GM12874 (cell line): ENCODE data around the gene UCK2.

Experiments
- CTCF ChIP-seq: IDR thresholded peaks from 2 replicates; pipeline ENCODE4 v1.5.1; 2011; ENCODE audit warnings: low read depth, mild to moderate bottlenecking, control low read depth, low read length, moderate library complexity; ENCODE audit not compliant: insufficient read depth

Gene UCK2

GRCh38 chr1:165893507-165893906 lies 66.1 kb downstream of the UCK2 start:
- no peak for TF ChIP-seq CTCF

GRCh38 chr1:165894591-165894990 lies 67.2 kb downstream of the UCK2 start:
- TF ChIP-seq CTCF: no peak

DNA sequence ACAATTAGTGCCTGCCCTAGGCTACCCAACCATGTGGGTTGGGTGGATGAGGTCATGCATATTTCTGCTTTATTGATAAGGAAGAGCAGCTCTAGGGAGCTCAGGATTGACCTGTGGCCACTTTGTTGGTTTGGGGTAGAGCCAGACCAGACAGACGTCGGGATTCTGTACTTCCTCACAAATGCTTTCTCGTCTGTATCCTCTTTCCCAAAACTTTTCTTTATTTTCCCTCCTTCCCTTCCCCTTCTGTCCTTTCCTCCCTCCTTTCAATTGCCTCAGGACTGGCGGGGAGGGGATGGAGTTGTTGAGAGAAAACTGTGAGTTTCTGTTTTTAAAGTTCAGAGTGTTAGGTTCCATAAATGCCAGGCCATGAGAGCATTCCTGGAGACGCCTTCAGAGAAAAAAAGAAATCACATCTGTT lies 68.0 kb downstream of the UCK2 start:
- TF ChIP-seq CTCF: no peak

DNA sequence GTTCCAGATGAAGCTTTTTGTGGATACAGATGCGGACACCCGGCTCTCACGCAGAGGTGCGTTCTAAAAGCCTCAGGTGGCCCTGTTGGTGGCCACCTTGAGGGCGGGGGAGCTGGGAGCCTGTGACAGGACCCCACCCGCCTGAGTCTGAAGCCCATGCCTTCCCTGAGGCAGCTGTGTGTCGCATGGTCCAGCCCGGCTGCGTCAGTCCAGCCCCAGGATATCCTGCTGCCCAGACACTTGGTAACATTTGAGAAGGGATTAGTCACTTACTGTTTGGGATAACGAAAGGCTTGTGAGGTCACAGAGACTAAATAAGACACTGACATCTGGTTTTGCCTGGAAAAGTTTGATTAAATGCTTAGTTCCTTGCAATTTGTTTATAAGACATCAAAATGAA lies 68.9 kb downstream of the UCK2 start:
- no peak for TF ChIP-seq CTCF

DNA sequence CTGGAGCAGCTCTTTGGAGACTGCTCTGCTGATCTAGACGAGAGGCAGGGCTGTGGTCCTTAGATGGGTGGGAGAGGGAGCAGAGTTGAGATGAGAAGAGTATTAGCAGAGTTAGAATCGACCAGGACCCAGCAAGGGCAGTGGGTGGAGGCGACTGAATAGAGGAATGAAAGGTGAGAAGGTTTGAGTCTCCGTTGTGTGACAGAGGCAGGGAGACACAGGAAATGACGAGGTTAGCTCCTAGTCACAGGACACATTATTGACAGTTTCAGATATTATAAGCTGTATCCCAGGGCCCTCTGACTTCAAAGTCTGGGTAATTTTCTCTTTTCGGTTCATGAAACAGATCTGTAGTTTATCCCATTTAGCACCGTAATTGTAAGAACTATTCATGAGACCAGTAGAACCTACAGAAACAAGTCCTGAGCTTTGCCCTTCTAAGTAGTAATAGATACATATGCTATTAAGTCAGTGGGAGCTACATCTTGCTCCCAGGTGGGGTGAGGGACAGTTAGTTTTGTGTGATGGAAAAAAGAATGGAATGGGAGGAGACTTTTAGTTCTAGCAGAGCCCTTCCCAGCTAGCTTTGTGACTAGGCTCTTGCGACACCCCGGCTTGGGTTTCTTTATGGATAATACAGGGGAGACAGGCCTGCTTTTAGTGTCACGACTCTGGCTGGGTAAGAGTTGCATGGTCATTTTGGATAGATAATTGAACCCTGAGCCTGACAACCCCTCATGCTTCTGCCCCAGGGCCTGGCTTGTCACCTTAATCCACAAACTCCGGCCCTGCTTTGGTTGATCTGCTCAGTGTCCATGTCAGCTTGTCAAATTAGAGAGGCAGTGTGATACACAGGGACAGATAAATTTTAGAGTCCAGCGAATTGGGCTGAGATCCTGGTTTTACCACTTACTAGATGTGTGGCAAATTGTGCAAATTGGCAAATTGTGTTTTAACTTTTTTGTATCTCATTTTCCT lies 70.2 kb downstream of the UCK2 start:
- no peak for TF ChIP-seq CTCF

DNA sequence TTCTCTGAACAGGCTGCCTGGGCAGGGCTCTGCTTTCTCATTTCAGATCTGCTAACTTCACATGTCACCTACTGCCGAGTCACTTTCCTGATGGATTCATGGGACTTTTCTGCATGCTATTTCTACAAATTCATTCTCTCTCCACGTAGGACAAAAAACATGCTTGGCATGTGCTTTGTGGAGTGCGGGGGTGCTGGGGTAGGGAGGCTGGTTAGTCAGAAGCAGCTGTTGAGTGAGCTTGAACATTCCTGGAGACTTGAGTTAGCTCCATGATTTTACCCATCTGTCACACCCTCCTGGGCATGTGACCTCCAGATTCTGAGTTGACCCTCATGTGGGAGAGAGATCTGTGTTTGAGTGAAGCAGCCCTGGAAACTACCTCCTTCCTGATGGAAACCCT lies 71.4 kb downstream of the UCK2 start:
- TF ChIP-seq CTCF: no peak

GRCh38 chr1:165899461-165899941 lies 72.1 kb downstream of the UCK2 start:
- TF ChIP-seq CTCF: no peak
